Measurements from ENCODE around the gene KIRREL3. TPM values are rescaled to one million over a fixed set of nuclear protein-coding genes. Genes with fewer than 3 reads are reported as not detected.

KIRREL3 gene
- total and polyA plus RNA-seq, 2 of the 4 experiments (the other 2 are of a cell fraction), result 10.9 to 15.9 TPM

- no TSS peak for BruUV-seq (replicated peaks)
- Histone ChIP-seq H4K91ac (ENCODE audit: insufficient read depth, low read depth, low read length) (no peak overlapping the region), H3K4me1 (ENCODE audit: control insufficient read depth, insufficient read depth, low read length) (peaks cover 2% of the 10 kb centered on the region; the same call in 1 of the 2 replicates), H3K79me1 (ENCODE audit: low read depth in 1 of 2, low read length in 2 of 2) (peaks cover 0 to 3% of the 10 kb centered on the region in 2 experiments; a peak in 1 of 4 replicates), H3K14ac (replicated peaks; ENCODE audit: low read depth, low read length) (no peak overlapping the region), H3K9me1 (ENCODE audit: insufficient read depth, low read length) (peaks cover 9% of the 10 kb centered on the region), H3K27ac (ENCODE audit: insufficient read depth, low read length) (no peak overlapping the region), H2AK9ac (replicated peaks; ENCODE audit: low read depth, low read length, poor library complexity) (no peak overlapping the region), H2BK20ac (ENCODE audit: low read depth, low read length) (no peak overlapping the region), H3K27me3 (ENCODE audit: control insufficient read depth, insufficient read depth, low read length) (no peaks in the 10 kb centered on the region), H2BK15ac (ENCODE audit: low read depth, low read length) (no peak overlapping the region), H4K20me1 (ENCODE audit: insufficient read depth, low read length) (peaks cover 5% of the 10 kb centered on the region; the same call in 1 of the 2 replicates), H3K9me3 (ENCODE audit: control insufficient read depth, insufficient read depth, low read length) (no peaks in the 10 kb centered on the region), H3K36me3 (ENCODE audit: control insufficient read depth, insufficient read depth, low read length) (no peaks in the 10 kb centered on the region), H3K56ac (ENCODE audit: extremely low read depth, insufficient read depth, low read length) (no peak overlapping the region), H3K4me2 (ENCODE audit: low read depth, low read length) (no peak overlapping the region), H3K23ac (ENCODE audit: low read depth, low read length) (no peak overlapping the region), H4K8ac (ENCODE audit: low read depth in 2 of 2, low read length in 2 of 2) (no peak overlapping the region), H3K9ac (ENCODE audit: low read depth, low read length) (no peak overlapping the region), H2BK120ac (ENCODE audit: low read depth, low read length) (no peak overlapping the region), H3K4me3 (ENCODE audit: insufficient read depth, low read depth, low read length) (no peak overlapping the region), H2AK5ac (ENCODE audit: low read depth, low read length) (no peak overlapping the region), H3K4ac (ENCODE audit: low read depth, low read length) (no peak overlapping the region), H2AFZ (replicated peaks; ENCODE audit: low read length, poor library complexity) (no peak overlapping the region), H3K18ac (ENCODE audit: low read depth, low read length) (no peak overlapping the region), H2BK5ac (ENCODE audit: low read depth, low read length, poor library complexity, severe bottlenecking) (no peak overlapping the region), H4K5ac (ENCODE audit: low read depth, low read length) (no peak overlapping the region)
- dilution Hi-C loops (cut with HindIII; ENCODE audit: low sequenced_read_pairs, unreplicated experiment) (no loop called here), intact Hi-C loops (cut with micrococcal nuclease) (no loop called here), in situ Hi-C loops (cut with MboI; ENCODE audit: low sequenced_read_pairs) (loop anchor here (25.0 kb wide), 2 partner anchors 411 to 614 kb away; partner anchors contain the start of gene DCPS)
- CTCF ChIA-PET, result no interaction called here
- ATAC-seq (ENCODE audit: low read depth), result no peak
- POLR2A ChIA-PET (ENCODE audit: unreplicated experiment), result no interaction called here
- no CpG with 5 or more reads among the region's 6 CpGs for WGBS, 2 experiments (ENCODE audit: extremely low coverage in 2 of 2, insufficient read length in 1 of 2)
- no peak for DNase-seq
- TF ChIP-seq, protein P1, sequence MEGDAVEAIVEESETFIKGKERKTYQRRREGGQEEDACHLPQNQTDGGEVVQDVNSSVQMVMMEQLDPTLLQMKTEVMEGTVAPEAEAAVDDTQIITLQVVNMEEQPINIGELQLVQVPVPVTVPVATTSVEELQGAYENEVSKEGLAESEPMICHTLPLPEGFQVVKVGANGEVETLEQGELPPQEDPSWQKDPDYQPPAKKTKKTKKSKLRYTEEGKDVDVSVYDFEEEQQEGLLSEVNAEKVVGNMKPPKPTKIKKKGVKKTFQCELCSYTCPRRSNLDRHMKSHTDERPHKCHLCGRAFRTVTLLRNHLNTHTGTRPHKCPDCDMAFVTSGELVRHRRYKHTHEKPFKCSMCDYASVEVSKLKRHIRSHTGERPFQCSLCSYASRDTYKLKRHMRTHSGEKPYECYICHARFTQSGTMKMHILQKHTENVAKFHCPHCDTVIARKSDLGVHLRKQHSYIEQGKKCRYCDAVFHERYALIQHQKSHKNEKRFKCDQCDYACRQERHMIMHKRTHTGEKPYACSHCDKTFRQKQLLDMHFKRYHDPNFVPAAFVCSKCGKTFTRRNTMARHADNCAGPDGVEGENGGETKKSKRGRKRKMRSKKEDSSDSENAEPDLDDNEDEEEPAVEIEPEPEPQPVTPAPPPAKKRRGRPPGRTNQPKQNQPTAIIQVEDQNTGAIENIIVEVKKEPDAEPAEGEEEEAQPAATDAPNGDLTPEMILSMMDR (conservative IDR thresholded peaks at IDR 0.05; ENCODE audit: low read depth, low read length), result no peak
- no peak for TF ChIP-seq MXI1 (IDR thresholded peaks at IDR 0.05; ENCODE audit: borderline replicate concordance, low read depth, low read length)
- TF ChIP-seq BHLHE40 (IDR thresholded peaks at IDR 0.05; ENCODE audit: low read depth, low read length), result no peak
- TF ChIP-seq RCOR1 (IDR thresholded peaks at IDR 0.05; ENCODE audit: insufficient replicate concordance, low read length), result no peak
- no peak for TF ChIP-seq ELK1 (IDR thresholded peaks at IDR 0.05; ENCODE audit: borderline replicate concordance, low read depth, low read length)
- no peak for TF ChIP-seq USF2 (IDR thresholded peaks at IDR 0.05; ENCODE audit: low read depth, low read length)
- no peak for TF ChIP-seq MAFK (IDR thresholded peaks at IDR 0.05; ENCODE audit: low read depth, low read length)
- no peak for TF ChIP-seq POLR2A (IDR thresholded peaks at IDR 0.05; ENCODE audit: low read depth, low read length)
- TF ChIP-seq CHD1 (IDR thresholded peaks at IDR 0.05; ENCODE audit: low read depth, low read length), result no peak
- no peak for TF ChIP-seq SMC3 (IDR thresholded peaks at IDR 0.05; ENCODE audit: low read depth, low read length)
- TF ChIP-seq RFX5 (IDR thresholded peaks at IDR 0.05; ENCODE audit: low read depth, low read length), result no peak
- no peak for TF ChIP-seq RAD21 (IDR thresholded peaks at IDR 0.05; ENCODE audit: low read length)
- no peak for TF ChIP-seq FOS (IDR thresholded peaks at IDR 0.05; ENCODE audit: low read depth, low read length)
- TF ChIP-seq CEBPB (IDR thresholded peaks at IDR 0.05; ENCODE audit: low read depth, low read length), result no peak
- no peak for TF ChIP-seq MAZ (IDR thresholded peaks at IDR 0.05; ENCODE audit: borderline replicate concordance, low read depth, low read length)
- no peak for TF ChIP-seq NFE2L2 (IDR thresholded peaks at IDR 0.05; ENCODE audit: low read depth, low read length)
Measured at GRCh38 chr11:126722956-126723664, 277.5 kb downstream of the KIRREL3 start.

Measured in IMR-90 (cell line).